ENCODE data around the gene SAMM50. TPM values are rescaled to one million over a fixed set of nuclear protein-coding genes. Genes with fewer than 3 reads are reported as not detected.

Gene SAMM50
- polyA plus RNA-seq, 3 donors = 17.0 to 70.0 (median 62.5) TPM

DNA sequence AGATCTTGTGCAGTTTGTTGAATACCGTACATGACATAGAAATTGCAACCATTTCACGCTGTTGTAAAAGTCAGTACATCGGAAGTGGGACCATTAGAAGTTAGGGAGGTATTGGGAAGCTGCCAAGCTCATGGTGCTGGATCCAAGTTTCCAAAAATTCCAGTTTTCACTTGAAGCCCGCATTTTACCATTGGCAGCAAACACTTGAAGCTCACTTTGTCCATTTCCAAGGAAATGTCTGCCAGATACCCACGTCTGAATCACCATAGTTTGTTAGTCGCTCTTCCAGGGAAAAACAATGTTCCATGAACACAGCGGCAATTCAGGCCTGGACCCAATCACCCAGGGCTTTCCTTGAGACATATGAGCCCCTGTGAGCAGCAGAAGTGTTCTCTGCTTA lies 46.3 kb downstream of the SAMM50 start:
- no peak for DNase-seq
- Histone ChIP-seq H3K36me3 (replicated peaks in 1 of 2; ENCODE audit: control insufficient read depth in 1 of 2, insufficient read depth in 2 of 2, low read length in 2 of 2) (peaks cover 17 to 27% of the 10 kb centered on the region in 2 donors), H3K27me3 (ENCODE audit: control insufficient read depth in 2 of 2, insufficient read depth in 2 of 2, low read length in 2 of 2) (no peaks in the 10 kb centered on the region), H2AFZ (ENCODE audit: insufficient read depth, low read depth, low read length, poor library complexity, severe bottlenecking) (no peak overlapping the region), H3K9me3 (replicated peaks in 1 of 2; ENCODE audit: control insufficient read depth in 1 of 2, insufficient read depth in 1 of 2, low read length in 2 of 2) (peaks cover 0 to 9% of the 10 kb centered on the region in 2 donors), H3K4me2 (replicated peaks; ENCODE audit: extremely low read depth, low read length, poor library complexity, severe bottlenecking) (no peak overlapping the region), H3K9ac (ENCODE audit: insufficient read depth, low read length, poor library complexity, severe bottlenecking) (no peak overlapping the region), H3K4me3 (replicated peaks in 1 of 3; ENCODE audit: low read depth in 2 of 3, low read length in 3 of 3) (no peak overlapping the region), H3K4me1 (ENCODE audit: control insufficient read depth in 1 of 2, insufficient read depth in 2 of 2, low read length in 2 of 2) (peaks cover 6 to 9% of the 10 kb centered on the region in 2 donors), H3K79me2 (ENCODE audit: insufficient read depth, low read length) (no peaks in the 10 kb centered on the region), H4K20me1 (ENCODE audit: insufficient read depth, low read length) (no peaks in the 10 kb centered on the region), H3K27ac (ENCODE audit: low read depth in 1 of 2, low read length in 2 of 2) (no peak overlapping the region)
- peaks cover 3 to 8% (median 5%) of the 10 kb centered on the region in 7 donors for H3K9me3 Mint-ChIP-seq
- 96% methylated on average over 7 of the region's 7 CpGs for WGBS (ENCODE audit: insufficient coverage)
- H3K27me3 Mint-ChIP-seq (ENCODE audit: low read depth in 3 of 3) = no peaks in the 10 kb centered on the region
- peaks cover 27 to 33% of the 10 kb centered on the region in 2 donors for H3K36me3 Mint-ChIP-seq
- no peak overlapping the region for H3K4me3 Mint-ChIP-seq
- H3K4me1 Mint-ChIP-seq = peaks cover 6% of the 10 kb centered on the region
- intact Hi-C loops (cut with micrococcal nuclease) = no loop called here
- H3K27ac Mint-ChIP-seq = peak overlapping the region in 1 of 7 donors; percentile 25
- no peak for TF ChIP-seq CTCF (IDR thresholded peaks at IDR 0.05)

GRCh38 chr22:44002324-44002723 lies 47.1 kb downstream of the SAMM50 start:
- intact Hi-C loops (cut with micrococcal nuclease) = no loop called here
- peaks cover 22 to 30% of the 10 kb centered on the region in 2 donors for H3K36me3 Mint-ChIP-seq
- no peak overlapping the region for H3K27ac Mint-ChIP-seq
- H3K9me3 Mint-ChIP-seq = peaks cover 3 to 8% (median 5%) of the 10 kb centered on the region in 7 donors
- no peak for DNase-seq
- Histone ChIP-seq H3K9me3 (replicated peaks in 1 of 2; ENCODE audit: control insufficient read depth in 1 of 2, insufficient read depth in 1 of 2, low read length in 2 of 2) (peaks cover 0 to 9% of the 10 kb centered on the region in 2 donors), H3K27me3 (ENCODE audit: control insufficient read depth in 2 of 2, insufficient read depth in 2 of 2, low read length in 2 of 2) (no peaks in the 10 kb centered on the region), H2AFZ (ENCODE audit: insufficient read depth, low read depth, low read length, poor library complexity, severe bottlenecking) (no peak overlapping the region), H3K9ac (ENCODE audit: insufficient read depth, low read length, poor library complexity, severe bottlenecking) (no peak overlapping the region), H3K4me3 (replicated peaks in 1 of 3; ENCODE audit: low read depth in 2 of 3, low read length in 3 of 3) (no peak overlapping the region), H3K27ac (ENCODE audit: low read depth in 1 of 2, low read length in 2 of 2) (no peak overlapping the region), H3K4me1 (ENCODE audit: control insufficient read depth in 1 of 2, insufficient read depth in 2 of 2, low read length in 2 of 2) (peaks cover 6 to 8% of the 10 kb centered on the region in 2 donors), H3K36me3 (replicated peaks in 1 of 2; ENCODE audit: control insufficient read depth in 1 of 2, insufficient read depth in 2 of 2, low read length in 2 of 2) (peaks cover 10 to 19% of the 10 kb centered on the region in 2 donors), H3K79me2 (ENCODE audit: insufficient read depth, low read length) (no peaks in the 10 kb centered on the region), H3K4me2 (replicated peaks; ENCODE audit: extremely low read depth, low read length, poor library complexity, severe bottlenecking) (no peak overlapping the region), H4K20me1 (ENCODE audit: insufficient read depth, low read length) (no peaks in the 10 kb centered on the region)
- no peak for TF ChIP-seq CTCF (IDR thresholded peaks at IDR 0.05)
- H3K4me3 Mint-ChIP-seq = no peak overlapping the region
- no peaks in the 10 kb centered on the region for H3K27me3 Mint-ChIP-seq (ENCODE audit: low read depth in 3 of 3)
- peaks cover 5% of the 10 kb centered on the region for H3K4me1 Mint-ChIP-seq
- 95% methylated on average over 8 of the region's 11 CpGs for WGBS (ENCODE audit: insufficient coverage)
